Trophoblast cell (in vitro differentiated cells and primary cell): ENCODE data around the gene CAMK4.

Source experiments
- DNase-seq, 2 donors: peaks; one replicate each; pipeline ENCODE4 v3.0.0-alpha.2; 2016
- H2AFZ ChIP-seq: 2 replicates; pipeline ENCODE4 v1.6.1; 2013; ENCODE audit warnings: low read length, moderate library complexity, mild to moderate bottlenecking; ENCODE audit not compliant: insufficient read depth, poor library complexity
- H2AK5ac ChIP-seq: 2 replicates; pipeline ENCODE4 v1.6.1; 2013; ENCODE audit warnings: mild to moderate bottlenecking, low read length
- H2BK120ac ChIP-seq: 2 replicates; pipeline ENCODE4 v1.6.1; 2013; ENCODE audit warnings: low read length, mild to moderate bottlenecking, moderate library complexity; ENCODE audit not compliant: insufficient read depth, poor library complexity
- H2BK12ac ChIP-seq: 2 replicates; pipeline ENCODE4 v1.6.1; 2013; ENCODE audit warnings: mild to moderate bottlenecking, low read length, moderate library complexity
- H2BK5ac ChIP-seq: 2 replicates; pipeline ENCODE4 v1.6.1; 2013; ENCODE audit warnings: low read length, low read depth, moderate library complexity, mild to moderate bottlenecking; ENCODE audit not compliant: poor library complexity
- H3K14ac ChIP-seq: 2 replicates; pipeline ENCODE4 v1.6.1; 2013; ENCODE audit warnings: mild to moderate bottlenecking, low read length
- H3K18ac ChIP-seq: 2 replicates; pipeline ENCODE4 v1.6.1; 2013; ENCODE audit warnings: mild to moderate bottlenecking, low read length
- H3K23ac ChIP-seq: 2 replicates; pipeline ENCODE4 v1.6.1; 2013; ENCODE audit warnings: low read length
- H3K27ac ChIP-seq: 2 replicates; pipeline ENCODE4 v1.5.1; 2013; ENCODE audit warnings: low read depth, mild to moderate bottlenecking, inconsistent platforms, low read length, moderate library complexity
- H3K27me3 ChIP-seq: 2 replicates; pipeline ENCODE4 v1.6.1; 2013; ENCODE audit warnings: inconsistent platforms, mild to moderate bottlenecking, low read length, moderate library complexity; ENCODE audit not compliant: insufficient read depth
- H3K36me3 ChIP-seq, 2 experiments: 1 replicate in 1 of 2; 2 replicates in 1 of 2; pipeline ENCODE4 v1.6.1; 2013; ENCODE audit warnings: low read length in 2 of 2, mild to moderate bottlenecking in 2 of 2, moderate library complexity in 1 of 2; ENCODE audit not compliant: insufficient read depth in 2 of 2, control insufficient read depth in 1 of 2
- H3K4ac ChIP-seq: 2 replicates; pipeline ENCODE4 v1.6.1; 2013; ENCODE audit warnings: low read depth, mild to moderate bottlenecking, low read length, moderate library complexity
- H3K4me1 ChIP-seq, 2 experiments: 1 replicate in 1 of 2; 2 replicates in 1 of 2; pipeline ENCODE4 v1.6.1; 2013; ENCODE audit warnings: low read length in 2 of 2, mild to moderate bottlenecking in 2 of 2, moderate library complexity in 1 of 2; ENCODE audit not compliant: insufficient read depth in 2 of 2, control insufficient read depth in 1 of 2
- H3K4me2 ChIP-seq: 2 replicates; pipeline ENCODE4 v1.6.1; 2013; ENCODE audit warnings: inconsistent platforms, mild to moderate bottlenecking, low read length, moderate library complexity
- H3K4me3 ChIP-seq: 2 replicates; pipeline ENCODE4 v1.5.1; 2013; ENCODE audit warnings: mild to moderate bottlenecking, low read depth, low read length, inconsistent platforms
- H3K79me1 ChIP-seq: one replicate; pipeline ENCODE4 v1.6.1; 2013; ENCODE audit warnings: low read length
- H3K79me2 ChIP-seq: 2 replicates; pipeline ENCODE4 v1.6.1; 2013; ENCODE audit warnings: low read length, mild to moderate bottlenecking; ENCODE audit not compliant: control insufficient read depth, insufficient read depth, poor library complexity
- H3K9ac ChIP-seq: 2 replicates; pipeline ENCODE4 v1.6.1; 2013; ENCODE audit warnings: mild to moderate bottlenecking, low read length
- H3K9me3 ChIP-seq: 2 replicates; pipeline ENCODE4 v1.6.1; 2013; ENCODE audit warnings: low read depth, mild to moderate bottlenecking, control low read depth, inconsistent platforms, low read length; ENCODE audit not compliant: insufficient read depth
- H4K12ac ChIP-seq: 2 replicates; pipeline ENCODE4 v1.6.1; 2013; ENCODE audit warnings: low read depth, mild to moderate bottlenecking, low read length, moderate library complexity
- H4K8ac ChIP-seq: 2 replicates; pipeline ENCODE4 v1.6.1; 2013; ENCODE audit warnings: low read depth, mild to moderate bottlenecking, low read length, moderate library complexity
- H4K91ac ChIP-seq: one replicate; pipeline ENCODE4 v1.6.1; 2013; ENCODE audit warnings: low read depth, mild to moderate bottlenecking, low read length, moderate library complexity
- WGBS: extraction: QIAGEN DNeasy Blood & Tissue Kit; methylation state at CpG from one replicate; pipeline ENCODE4 v1.1.7; 2013; ENCODE audit warnings: missing lambda C conversion rate; ENCODE audit not compliant: insufficient read length, insufficient coverage; ENCODE audit errors: extremely low coverage; 5-methylcytosine and 5-hydroxymethylcytosine counted together

CAMK4 gene

DNA sequence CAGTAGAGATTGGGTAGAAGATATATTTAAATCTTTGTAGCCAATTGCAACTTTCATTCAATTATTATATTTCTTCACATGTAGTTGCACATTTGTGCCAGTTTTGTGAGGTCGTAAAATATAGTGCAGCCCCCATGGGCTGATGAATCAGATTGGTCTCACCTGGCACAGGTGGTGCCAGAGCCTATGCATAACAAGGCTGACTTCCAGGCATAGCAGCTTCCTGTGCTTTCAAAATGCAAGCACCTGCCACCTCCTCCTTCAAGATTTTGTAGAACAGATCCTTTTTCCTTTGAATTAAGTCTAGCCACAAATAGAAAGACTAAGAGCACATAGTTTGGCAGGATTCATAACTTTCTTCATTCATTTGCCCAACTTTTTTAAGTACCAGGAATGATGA, 201.0 kb downstream of the CAMK4 start:
- Histone ChIP-seq H3K9me3 (no peaks in the 10 kb centered on the region), H4K12ac (no peak overlapping the region), H2BK12ac (no peak overlapping the region), H2BK120ac (no peak overlapping the region), H4K8ac (no peak overlapping the region), H2BK5ac (no peak overlapping the region), H3K27ac (no peak overlapping the region), H4K91ac (no peak overlapping the region), H3K14ac (no peak overlapping the region), H3K79me2 (no peaks in the 10 kb centered on the region), H3K36me3 (no peaks in the 10 kb centered on the region), H3K4ac (no peak overlapping the region), H3K79me1 (no peaks in the 10 kb centered on the region), H3K9ac (no peak overlapping the region), H3K4me2 (no peak overlapping the region), H3K27me3 (no peaks in the 10 kb centered on the region), H3K18ac (no peak overlapping the region), H2AFZ (no peak overlapping the region), H3K4me1 (no peaks in the 10 kb centered on the region), H2AK5ac (no peak overlapping the region), H3K4me3 (no peak overlapping the region), H3K23ac (no peak overlapping the region)
- DNase-seq, result no peak
- no CpG with 5 or more reads among the region's 1 CpG for WGBS

DNA sequence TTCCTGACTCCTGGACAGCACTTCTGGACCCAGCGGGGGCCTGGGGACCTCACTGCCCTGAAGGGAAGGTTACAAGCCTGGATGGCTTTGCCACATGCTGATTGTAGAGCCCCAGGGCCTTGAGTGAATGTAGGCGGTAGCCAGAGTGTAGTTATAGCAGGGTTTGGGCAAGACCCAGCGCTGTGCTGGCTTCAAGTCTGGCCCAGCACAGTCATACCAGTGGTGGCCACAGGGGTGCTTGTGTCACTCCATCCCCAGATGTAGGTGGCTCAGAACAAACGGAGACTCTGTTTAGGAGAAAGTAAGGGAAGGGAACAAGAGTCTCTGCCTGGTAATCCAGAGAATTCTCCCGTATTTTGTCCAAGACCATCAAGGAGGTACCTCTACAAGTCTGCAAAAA, 203.6 kb downstream of the CAMK4 start:
- H3K14ac ChIP-seq, result no peak overlapping the region
- no peak overlapping the region for H4K8ac ChIP-seq
- H3K79me1 ChIP-seq, result no peaks in the 10 kb centered on the region
- no peak overlapping the region for H4K91ac ChIP-seq
- no peak overlapping the region for H3K18ac ChIP-seq
- H2AK5ac ChIP-seq, result no peak overlapping the region
- H3K36me3 ChIP-seq, result no peaks in the 10 kb centered on the region
- no peak overlapping the region for H4K12ac ChIP-seq
- H3K27me3 ChIP-seq, result no peaks in the 10 kb centered on the region
- H2BK5ac ChIP-seq, result no peak overlapping the region
- H3K4me3 ChIP-seq, result no peak overlapping the region
- H3K27ac ChIP-seq, result no peak overlapping the region
- no peaks in the 10 kb centered on the region for H3K4me1 ChIP-seq
- H3K79me2 ChIP-seq, result no peaks in the 10 kb centered on the region
- no peak overlapping the region for H2BK12ac ChIP-seq
- H2BK120ac ChIP-seq, result no peak overlapping the region
- H3K4ac ChIP-seq, result no peak overlapping the region
- DNase-seq, result no peak
- no peak overlapping the region for H3K9ac ChIP-seq
- H2AFZ ChIP-seq, result no peak overlapping the region
- no CpG with 5 or more reads among the region's 5 CpGs for WGBS
- H3K4me2 ChIP-seq, result no peak overlapping the region
- no peak overlapping the region for H3K23ac ChIP-seq
- H3K9me3 ChIP-seq, result no peaks in the 10 kb centered on the region

DNA sequence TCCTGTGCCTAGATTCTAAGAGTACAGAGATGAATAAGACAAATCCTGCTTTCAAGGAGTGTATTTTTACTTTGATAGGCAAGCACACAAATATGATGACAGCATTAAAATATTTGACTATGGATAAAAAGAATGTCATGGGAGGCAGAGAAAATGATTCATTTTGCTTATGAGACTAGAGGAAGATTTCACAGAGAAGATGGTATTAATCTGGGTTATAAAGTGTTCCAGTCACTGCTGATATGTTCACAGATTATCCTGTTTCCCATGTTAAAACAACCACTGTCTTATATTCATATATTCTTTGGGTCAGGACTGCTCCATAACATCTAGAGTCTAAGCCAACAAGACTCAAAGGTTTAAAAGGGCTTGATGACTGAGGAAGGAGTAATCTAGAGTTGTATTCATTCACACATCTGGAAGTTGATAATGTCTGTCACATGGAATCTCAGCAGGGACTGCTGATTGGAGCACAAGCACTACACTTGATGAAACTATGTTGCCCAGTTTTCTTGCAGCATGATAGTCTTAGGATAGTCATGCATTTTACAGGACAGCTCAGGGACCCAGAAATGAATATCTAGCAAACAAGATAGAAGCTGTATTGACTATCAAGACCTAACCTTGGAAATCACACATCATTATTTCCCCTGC, 208.8 kb downstream of the CAMK4 start:
- no peak for DNase-seq
- Histone ChIP-seq H4K8ac (no peak overlapping the region), H3K18ac (no peak overlapping the region), H4K12ac (no peak overlapping the region), H3K4me1 (no peaks in the 10 kb centered on the region), H3K4me2 (no peak overlapping the region), H3K4ac (no peak overlapping the region), H2AFZ (no peak overlapping the region), H3K36me3 (no peaks in the 10 kb centered on the region), H2BK5ac (no peak overlapping the region), H3K27ac (no peak overlapping the region), H2BK12ac (no peak overlapping the region), H4K91ac (no peak overlapping the region), H3K9ac (no peak overlapping the region), H3K79me1 (no peaks in the 10 kb centered on the region), H3K27me3 (no peaks in the 10 kb centered on the region), H3K23ac (no peak overlapping the region), H3K14ac (no peak overlapping the region), H3K9me3 (no peaks in the 10 kb centered on the region), H3K79me2 (no peaks in the 10 kb centered on the region), H2AK5ac (no peak overlapping the region), H3K4me3 (no peak overlapping the region), H2BK120ac (no peak overlapping the region)

- no peaks in the 10 kb centered on the region for H3K27me3 ChIP-seq
- H3K79me2 ChIP-seq, result no peaks in the 10 kb centered on the region
- no peak overlapping the region for H4K12ac ChIP-seq
- no peak overlapping the region for H4K8ac ChIP-seq
- H2AFZ ChIP-seq, result no peak overlapping the region
- H3K9me3 ChIP-seq, result no peaks in the 10 kb centered on the region
- H3K4me2 ChIP-seq, result no peak overlapping the region
- no peaks in the 10 kb centered on the region for H3K79me1 ChIP-seq
- no peak overlapping the region for H2BK12ac ChIP-seq
- H3K4me1 ChIP-seq, result no peaks in the 10 kb centered on the region
- H3K14ac ChIP-seq, result no peak overlapping the region
- no peak overlapping the region for H2AK5ac ChIP-seq
- H3K18ac ChIP-seq, result no peak overlapping the region
- H2BK120ac ChIP-seq, result no peak overlapping the region
- no CpG with 5 or more reads among the region's 1 CpG for WGBS
- H3K4me3 ChIP-seq, result no peak overlapping the region
- H4K91ac ChIP-seq, result no peak overlapping the region
- no peaks in the 10 kb centered on the region for H3K36me3 ChIP-seq
- H2BK5ac ChIP-seq, result no peak overlapping the region
- H3K27ac ChIP-seq, result no peak overlapping the region
- no peak overlapping the region for H3K23ac ChIP-seq
- no peak for DNase-seq
- H3K4ac ChIP-seq, result no peak overlapping the region
- H3K9ac ChIP-seq, result no peak overlapping the region
Observed at GRCh38 chr5:111434800-111435199, 210.6 kb downstream of the CAMK4 start.
